HL-60/S4 (cell line): Measurements from ENCODE around the gene DYSF.

ENCODE experiments used
- in situ Hi-C: fragments of 300-500 bp; cut with MboI; formaldehyde crosslinking; loops from 2 replicates; pipeline ENCODE4 v1.14.3; 2022; ENCODE audit warnings: low sequenced_read_pairs

DYSF gene

GRCh38 chr2:71664161-71664560 lies 210.8 kb downstream of the DYSF start:
- in situ Hi-C loops = no loop called here

GRCh38 chr2:71665168-71666093 lies 212.1 kb downstream of the DYSF start:
- in situ Hi-C loops = no loop called here

GRCh38 chr2:71666094-71666474 lies 212.7 kb downstream of the DYSF start:
- in situ Hi-C loops = no loop called here

- in situ Hi-C loops = no loop called here
These were observed 214.2 kb downstream of the DYSF start for GRCh38 chr2:71667256-71668182.

- in situ Hi-C loops = no loop called here
These were observed 215.1 kb downstream of the DYSF start for GRCh38 chr2:71668326-71669057.

GRCh38 chr2:71669058-71669456 lies 215.7 kb downstream of the DYSF start:
- in situ Hi-C loops = no loop called here

- in situ Hi-C loops = no loop called here
These were observed 216.5 kb downstream of the DYSF start for GRCh38 chr2:71669628-71670429.

- in situ Hi-C loops = no loop called here
These were observed 217.1 kb downstream of the DYSF start for GRCh38 chr2:71670430-71670795.

- in situ Hi-C loops = no loop called here
These were observed 218.0 kb downstream of the DYSF start for GRCh38 chr2:71671203-71671854.

- in situ Hi-C loops = no loop called here
These were observed 218.8 kb downstream of the DYSF start for GRCh38 chr2:71671895-71672825.

GRCh38 chr2:71672826-71673795 lies 219.8 kb downstream of the DYSF start:
- in situ Hi-C loops = no loop called here

- in situ Hi-C loops = no loop called here
These were observed 220.9 kb downstream of the DYSF start for GRCh38 chr2:71674158-71674851.

GRCh38 chr2:71675296-71675695 lies 221.9 kb downstream of the DYSF start:
- in situ Hi-C loops = no loop called here

- in situ Hi-C loops = no loop called here
These were observed 225.5 kb downstream of the DYSF start for GRCh38 chr2:71678874-71679273.

- in situ Hi-C loops = no loop called here
These were observed 226.1 kb downstream of the DYSF start for GRCh38 chr2:71679491-71679890.

GRCh38 chr2:71680925-71681324 lies 227.6 kb downstream of the DYSF start:
- in situ Hi-C loops = no loop called here

GRCh38 chr2:71681626-71682025 lies 228.3 kb downstream of the DYSF start:
- in situ Hi-C loops = no loop called here
